IPS-NIHi7 (cell line): Measurements from ENCODE around the gene RIMS4.

Source experiments
- DNase-seq: peaks from one replicate; pipeline ENCODE4 v3.0.0; 2012; ENCODE audit warnings: mixed read lengths; ENCODE audit errors: extremely low spot score

The RIMS4 gene

GRCh38 chr20:44810391-44811149 lies at the start of gene RIMS4:
TSS of gene RIMS4 (minus strand) at chr20:44810546. CDS start at chr20:44810271, 275 bp downstream.
- peak; percentile 85 for DNase-seq

GRCh38 chr20:44858606-44859360 lies 48.4 kb upstream of the RIMS4 start:
- DNase-seq, result no peak

GRCh38 chr20:44856856-44857448 lies 46.6 kb upstream of the RIMS4 start:
- no peak for DNase-seq

DNA sequence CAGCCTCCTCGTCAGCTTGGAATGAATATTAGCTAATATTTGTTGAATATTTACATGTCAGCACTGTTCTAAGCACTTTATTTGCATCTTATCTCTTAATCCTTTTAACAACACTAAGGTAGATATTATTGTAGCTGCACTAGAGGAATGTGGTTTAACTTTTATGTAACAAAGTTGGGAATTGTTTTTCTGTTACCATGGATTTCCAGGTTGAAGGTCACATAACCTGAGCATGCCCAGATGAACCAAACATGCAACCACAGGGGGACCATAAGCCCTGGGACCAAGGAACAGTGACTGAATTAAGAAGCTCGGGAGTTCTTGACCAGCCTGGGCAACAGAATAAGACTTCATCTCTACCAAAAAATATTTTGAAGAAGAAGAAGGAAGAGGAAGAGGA lies 46.1 kb upstream of the RIMS4 start:
- DNase-seq, result no peak

DNA sequence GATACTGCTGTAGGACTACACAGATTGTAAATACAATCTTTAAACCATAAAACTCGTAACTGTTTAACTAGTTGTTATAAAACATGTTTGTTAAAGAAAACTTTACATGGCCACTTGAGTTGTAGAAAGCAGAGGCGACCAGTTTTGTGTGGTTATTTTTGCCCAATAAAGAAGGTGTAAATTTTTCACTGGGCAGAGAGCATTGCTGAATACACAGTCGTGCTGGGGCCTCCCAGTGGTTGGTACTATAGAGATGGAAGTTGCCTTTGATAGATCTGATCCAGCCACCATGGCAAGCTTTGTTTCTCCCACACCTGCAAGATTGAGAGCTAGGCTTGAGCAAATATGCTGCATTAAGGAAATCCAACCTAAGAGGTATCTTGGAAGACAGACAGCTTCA lies 41.2 kb upstream of the RIMS4 start:
- DNase-seq, result peak; percentile 34

GRCh38 chr20:44850837-44851236 lies 40.5 kb upstream of the RIMS4 start:
- no peak for DNase-seq

- DNase-seq, result no peak
Measured at GRCh38 chr20:44850272-44850671, 39.9 kb upstream of the RIMS4 start.

DNA sequence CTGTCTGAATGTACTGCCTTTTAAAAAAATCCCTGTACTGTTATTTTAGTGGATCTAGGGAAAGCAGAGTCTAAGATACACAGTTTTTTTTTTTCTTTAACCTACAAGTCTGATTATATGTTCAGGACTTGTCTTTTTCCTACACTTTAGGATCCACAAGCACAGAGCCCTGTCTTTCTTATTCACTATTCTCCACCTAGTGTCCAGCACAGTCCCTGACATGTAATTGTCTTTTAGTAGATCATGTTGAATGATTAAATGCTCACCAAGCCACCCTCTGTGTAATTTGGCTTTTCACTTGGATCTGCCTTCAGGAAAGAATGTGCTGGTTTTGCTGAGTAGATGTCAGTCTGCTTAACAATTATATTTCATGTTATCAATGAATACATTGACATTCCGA lies 39.4 kb upstream of the RIMS4 start:
- no peak for DNase-seq

GRCh38 chr20:44848254-44849015 lies 38.1 kb upstream of the RIMS4 start:
- no peak for DNase-seq

DNA sequence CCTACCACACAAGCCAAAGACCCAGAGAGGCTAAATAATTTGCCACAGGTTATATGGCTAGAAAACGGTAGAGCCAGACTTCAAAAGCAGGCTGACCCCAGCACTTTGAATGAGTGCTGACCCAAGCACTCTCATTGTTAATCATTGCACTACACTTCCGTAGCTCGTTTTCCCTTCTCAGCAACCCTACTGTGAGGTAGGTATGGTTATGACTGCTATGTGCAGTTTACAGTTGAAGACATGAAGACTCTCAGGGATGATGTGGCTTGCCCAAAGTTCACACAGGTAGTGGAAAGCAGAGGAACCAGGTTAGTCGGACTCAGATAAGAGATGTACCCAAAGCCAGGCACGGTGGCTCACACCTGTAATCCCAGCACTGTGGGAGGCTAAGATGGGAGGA lies 33.5 kb upstream of the RIMS4 start:
- DNase-seq, result no peak

- DNase-seq, result no peak
Measured at GRCh38 chr20:44841955-44842354, 31.6 kb upstream of the RIMS4 start.

DNA sequence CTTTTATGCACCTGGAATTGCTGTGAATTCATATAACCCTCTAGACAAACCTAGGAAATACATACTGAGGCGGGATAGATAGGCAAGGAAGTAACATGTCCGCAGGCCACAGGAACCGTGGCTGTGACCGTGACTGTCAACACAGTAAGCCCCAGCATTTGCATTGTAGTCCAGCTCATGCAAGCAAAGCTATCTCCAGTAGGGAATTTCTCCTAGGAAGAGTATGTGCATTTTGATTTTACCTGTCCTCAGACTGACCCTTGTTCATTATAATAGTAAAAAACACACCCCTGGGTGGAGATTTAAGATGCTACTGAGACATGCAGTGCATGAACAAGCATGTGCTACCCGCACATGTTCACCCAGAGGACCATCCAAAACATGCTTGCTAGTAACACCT lies 30.5 kb upstream of the RIMS4 start:
- DNase-seq, result no peak

DNA sequence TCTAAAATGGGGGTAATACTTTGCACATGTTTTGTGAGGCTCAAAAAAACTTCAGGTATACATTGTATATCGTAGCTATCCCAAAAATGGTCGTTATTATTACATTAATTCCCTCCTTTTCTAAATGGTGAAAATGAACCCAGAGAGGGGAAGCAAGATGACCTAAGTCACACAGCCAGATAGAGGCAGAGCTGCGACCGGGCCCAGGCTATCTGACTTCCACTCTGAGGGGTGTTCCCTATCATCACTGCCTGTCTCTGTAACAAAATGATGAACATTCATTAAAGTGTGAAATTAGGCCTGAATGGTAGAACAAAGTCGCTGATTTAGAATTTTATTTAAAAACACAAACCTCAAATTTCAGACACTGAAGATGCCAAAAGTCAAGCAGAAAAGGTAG lies 29.1 kb upstream of the RIMS4 start:
- no peak for DNase-seq

GRCh38 chr20:44838521-44838920 lies 28.2 kb upstream of the RIMS4 start:
- DNase-seq, result no peak

DNA sequence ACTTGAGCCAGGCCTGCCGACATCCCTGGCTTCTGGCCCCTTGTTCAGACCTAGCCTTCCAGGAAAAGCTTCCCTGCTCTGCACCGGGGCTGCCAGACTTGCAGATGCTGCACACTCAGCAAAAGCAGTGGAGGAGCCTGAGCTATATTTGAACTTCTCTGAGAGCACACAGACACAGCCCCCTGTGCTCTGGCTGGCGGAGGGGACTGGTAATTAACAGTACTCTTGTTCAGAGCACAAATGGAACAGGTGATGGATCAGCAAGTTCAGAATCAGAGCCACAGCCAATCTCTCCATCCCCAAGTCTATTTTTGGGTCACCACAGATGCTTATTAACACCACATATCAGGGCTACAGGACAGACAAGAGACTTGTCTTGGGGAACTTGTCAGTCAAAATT lies 27.6 kb upstream of the RIMS4 start:
- DNase-seq, result no peak

- no peak for DNase-seq
Measured at GRCh38 chr20:44836601-44837120, 26.3 kb upstream of the RIMS4 start.

GRCh38 chr20:44835661-44836221 lies 25.4 kb upstream of the RIMS4 start:
- no peak for DNase-seq

DNA sequence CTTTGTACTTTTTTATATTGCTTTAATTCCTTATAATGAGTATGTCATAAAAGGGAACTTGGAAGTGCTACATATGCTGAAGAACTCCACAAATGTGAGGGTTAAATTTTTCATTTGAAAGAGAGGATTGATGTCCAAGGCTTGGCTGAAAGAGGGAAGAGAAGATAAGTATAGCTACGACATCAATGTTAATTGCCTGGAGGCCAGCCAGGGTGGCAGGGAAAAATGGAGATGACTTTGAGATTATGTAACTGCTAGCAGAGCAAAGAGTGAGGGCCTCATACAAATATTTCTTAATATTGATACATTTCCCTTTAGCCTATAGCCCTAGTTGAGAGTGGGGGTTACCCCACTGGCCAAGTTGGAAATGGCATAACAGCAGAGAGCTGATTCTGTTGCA lies 24.8 kb upstream of the RIMS4 start:
- no peak for DNase-seq

DNA sequence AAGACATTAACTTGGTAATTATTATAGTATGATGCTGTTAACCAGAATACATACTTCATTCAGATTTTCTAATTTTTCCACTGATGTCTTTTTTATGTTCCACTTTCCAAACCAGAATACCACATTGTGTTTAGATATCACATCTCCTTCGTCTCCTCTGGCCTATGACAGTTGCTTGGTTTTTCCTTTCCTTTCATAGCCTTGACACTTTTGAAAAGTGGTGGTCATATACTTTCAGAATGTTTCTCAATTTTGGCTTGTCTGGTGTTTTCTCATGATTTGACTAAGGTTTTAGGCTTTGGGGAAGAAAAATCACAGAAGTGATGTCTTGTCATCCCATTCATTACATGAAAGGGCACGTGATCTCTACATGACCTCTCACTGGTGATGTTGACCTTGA lies 24.3 kb upstream of the RIMS4 start:
- DNase-seq, result no peak

DNA sequence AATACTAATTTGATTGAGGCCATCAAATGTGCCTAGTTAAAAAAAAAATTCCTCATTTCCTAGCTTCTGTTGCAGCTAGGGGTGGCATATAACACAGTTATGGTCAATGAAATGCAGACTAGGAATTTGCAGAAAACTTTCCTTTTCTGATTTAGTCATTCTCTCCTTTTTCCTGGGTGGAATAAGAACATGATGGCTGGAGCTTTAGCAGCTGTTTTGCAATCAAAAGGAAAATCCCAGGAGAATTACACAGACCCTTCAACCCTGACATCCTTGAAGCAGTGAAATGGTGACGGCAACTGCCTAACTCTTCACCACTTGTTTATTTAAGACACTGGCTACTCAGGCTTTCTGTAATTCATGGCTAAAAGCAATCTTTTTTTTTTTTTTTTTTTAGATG lies 23.1 kb upstream of the RIMS4 start:
- DNase-seq, result no peak

DNA sequence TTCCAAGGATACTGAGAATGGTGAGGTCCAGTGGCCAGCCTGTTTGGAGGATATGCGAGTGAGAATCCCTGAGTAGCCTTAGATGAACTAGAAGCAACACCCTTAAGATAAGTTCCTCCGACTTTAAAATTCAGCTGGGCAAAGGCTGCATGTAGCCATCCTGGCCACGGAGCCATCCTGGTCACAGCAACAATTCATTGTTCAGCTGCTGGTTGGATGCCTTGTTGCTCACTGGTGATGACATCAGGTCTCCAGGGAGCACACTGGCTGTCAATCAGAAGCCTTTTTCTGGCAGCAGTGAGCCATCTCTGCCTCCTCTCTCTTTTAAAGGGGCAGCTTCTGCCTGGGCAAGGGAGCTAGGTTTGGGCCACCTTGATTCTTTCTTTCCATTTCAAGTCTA lies 22.4 kb upstream of the RIMS4 start:
- DNase-seq, result no peak

DNA sequence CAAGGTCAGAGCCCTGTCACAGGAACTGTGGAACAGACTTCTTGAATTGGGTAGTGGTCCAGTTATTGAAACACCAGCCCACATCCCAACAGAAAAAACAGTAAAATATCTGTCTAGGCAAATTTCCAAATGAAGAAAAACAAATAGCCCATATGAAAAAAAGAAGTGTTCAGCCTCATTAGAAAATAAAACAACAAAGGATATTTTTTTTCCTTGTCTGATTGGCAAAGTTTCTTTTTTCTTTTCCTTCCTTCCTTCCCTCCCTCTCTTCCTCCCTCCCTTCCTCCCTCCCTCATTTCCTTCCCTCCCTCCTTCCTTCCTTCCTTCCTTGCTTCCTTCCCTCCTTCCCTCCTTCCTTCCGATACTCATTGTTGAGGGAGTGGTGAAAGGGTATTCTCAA lies 20.6 kb upstream of the RIMS4 start:
- no peak for DNase-seq
